ENCODE results near the gene UVRAG. TPM values are rescaled to one million over a fixed set of nuclear protein-coding genes. Genes with fewer than 3 reads are reported as not detected.

Gene UVRAG
- total and polyA plus RNA-seq, 2 donors (not counting 1 experiment from before 2014, with no cell fraction given), result 37.7 to 94.1 TPM

- Histone ChIP-seq H4K20me1 (ENCODE audit: control insufficient read depth, insufficient read depth, low read length, poor library complexity, severe bottlenecking) (no peaks in the 10 kb centered on the region), H3K4me2 (replicated peaks; ENCODE audit: low read depth, low read length, poor library complexity, severe bottlenecking) (no peak overlapping the region), H3K36me3 (replicated peaks in 1 of 2; ENCODE audit: control extremely low read depth in 1 of 2, control insufficient read depth in 1 of 2, extremely low read depth in 1 of 2, insufficient read depth in 2 of 2, low read length in 1 of 2) (no peaks in the 10 kb centered on the region), H3K4me3 (ENCODE audit: control extremely low read depth in 1 of 5, extremely low read depth in 1 of 5, insufficient read depth in 1 of 5, low read depth in 2 of 5, low read length in 4 of 5) (no peak overlapping the region), H3K9ac (ENCODE audit: low read length) (no peak overlapping the region), H3K27me3 (replicated peaks in 1 of 4; ENCODE audit: control extremely low read depth in 1 of 4, control insufficient read depth in 3 of 4, insufficient read depth in 4 of 4, low read length in 3 of 4) (no peaks in the 10 kb centered on the region), H3K9me3 (ENCODE audit: control extremely low read depth in 1 of 3, control insufficient read depth in 2 of 3, insufficient read depth in 1 of 3, low read length in 2 of 3) (peaks cover 0 to 3% (median 0%) of the 10 kb centered on the region in 3 donors), H2AFZ (ENCODE audit: insufficient read depth, low read depth, low read length, poor library complexity, severe bottlenecking) (no peak overlapping the region), H3K4me1 (ENCODE audit: control insufficient read depth in 2 of 2, insufficient read depth in 2 of 2, low read length in 2 of 2) (no peaks in the 10 kb centered on the region), H3K27ac (ENCODE audit: low read length in 2 of 2) (no peak overlapping the region), H3K79me2 (ENCODE audit: control insufficient read depth, insufficient read depth, low read length) (no peaks in the 10 kb centered on the region)
- DNase-seq (no peak), ATAC-seq (ENCODE audit: low read depth) (no peak)
- WGBS (ENCODE audit: insufficient coverage), result 39% methylated on average over 6 of the region's 7 CpGs
- Mint-ChIP-seq H3K27ac (no peak overlapping the region), H3K9me3 (ENCODE audit: insufficient read depth) (no peaks in the 10 kb centered on the region), H3K4me3 (no peak overlapping the region), H3K27me3 (no peaks in the 10 kb centered on the region), H3K4me1 (no peaks in the 10 kb centered on the region)
- TF ChIP-seq CTCF (IDR thresholded peaks at IDR 0.05), result no peak
- no peak for TF ChIP-seq EZH2 (IDR thresholded peaks at IDR 0.05; ENCODE audit: borderline replicate concordance, insufficient read depth, low read depth, low read length, poor library complexity, severe bottlenecking)
- ChIA-PET POLR2A (no interaction called here), CTCF (interaction anchor here (0.5 kb wide), 1 partner anchor 731 kb away, joined by 3 read pairs; no protein-coding TSS in a partner anchor)
- intact Hi-C loops (cut with micrococcal nuclease), result no loop called here
Measured at GRCh38 chr11:76184551-76184993, 369.6 kb downstream of the UVRAG start.

GRCh38 chr11:76185511-76185910, 370.5 kb downstream of the UVRAG start:
- H3K9me3 Mint-ChIP-seq (ENCODE audit: insufficient read depth), result no peaks in the 10 kb centered on the region
- Histone ChIP-seq H3K4me3 (ENCODE audit: control extremely low read depth in 1 of 5, extremely low read depth in 1 of 5, insufficient read depth in 1 of 5, low read depth in 2 of 5, low read length in 4 of 5) (no peak overlapping the region), H4K20me1 (ENCODE audit: control insufficient read depth, insufficient read depth, low read length, poor library complexity, severe bottlenecking) (no peaks in the 10 kb centered on the region), H2AFZ (ENCODE audit: insufficient read depth, low read depth, low read length, poor library complexity, severe bottlenecking) (no peak overlapping the region), H3K27ac (ENCODE audit: low read length in 2 of 2) (no peak overlapping the region), H3K4me2 (replicated peaks; ENCODE audit: low read depth, low read length, poor library complexity, severe bottlenecking) (no peak overlapping the region), H3K36me3 (replicated peaks in 1 of 2; ENCODE audit: control extremely low read depth in 1 of 2, control insufficient read depth in 1 of 2, extremely low read depth in 1 of 2, insufficient read depth in 2 of 2, low read length in 1 of 2) (no peaks in the 10 kb centered on the region), H3K4me1 (ENCODE audit: control insufficient read depth in 2 of 2, insufficient read depth in 2 of 2, low read length in 2 of 2) (no peaks in the 10 kb centered on the region), H3K79me2 (ENCODE audit: control insufficient read depth, insufficient read depth, low read length) (no peaks in the 10 kb centered on the region), H3K27me3 (replicated peaks in 1 of 4; ENCODE audit: control extremely low read depth in 1 of 4, control insufficient read depth in 3 of 4, insufficient read depth in 4 of 4, low read length in 3 of 4) (no peaks in the 10 kb centered on the region), H3K9me3 (ENCODE audit: control extremely low read depth in 1 of 3, control insufficient read depth in 2 of 3, insufficient read depth in 1 of 3, low read length in 2 of 3) (peaks cover 0 to 3% (median 0%) of the 10 kb centered on the region in 3 donors), H3K9ac (ENCODE audit: low read length) (no peak overlapping the region)
- H3K4me1 Mint-ChIP-seq, result no peaks in the 10 kb centered on the region
- WGBS (ENCODE audit: insufficient coverage), result 91% methylated on average over 10 of the region's 10 CpGs
- ChIA-PET CTCF (no interaction called here), POLR2A (no interaction called here)
- no peak overlapping the region for H3K27ac Mint-ChIP-seq
- no peak for DNase-seq
- TF ChIP-seq EZH2 (IDR thresholded peaks at IDR 0.05; ENCODE audit: borderline replicate concordance, insufficient read depth, low read depth, low read length, poor library complexity, severe bottlenecking) (no peak), CTCF (IDR thresholded peaks at IDR 0.05) (no peak)
- H3K27me3 Mint-ChIP-seq, result no peaks in the 10 kb centered on the region
- no peak overlapping the region for H3K4me3 Mint-ChIP-seq
- intact Hi-C loops (cut with micrococcal nuclease), result no loop called here
- ATAC-seq (ENCODE audit: low read depth), result no peak
